Erythroblast (primary cell): ENCODE measurements around the gene QARS1.

Experiments used
- GATA1 ChIP-seq: IDR thresholded peaks from 2 replicates; pipeline ENCODE4 v1.6.1; 2011; ENCODE audit warnings: low read depth, mild to moderate bottlenecking, control low read depth, low read length, moderate library complexity
- POLR2A ChIP-seq: IDR thresholded peaks from 2 replicates; pipeline ENCODE4 v1.6.1; 2011; ENCODE audit warnings: mild to moderate bottlenecking, low read length

GRCh38 chr3:49133226-49133951, 28.8 kb upstream of the QARS1 start:
- TF ChIP-seq POLR2A (no peak), GATA1 (no peak)
